K562 (cell line): ENCODE measurements around the gene ALDH7A1. TPM values are rescaled to one million over a fixed set of nuclear protein-coding genes. Genes with fewer than 3 reads are reported as not detected.

Source experiments
- ARID4B ChIP-seq: sonication (generic); formaldehyde crosslinking; IDR thresholded peaks from 2 replicates; pipeline ENCODE4 v1.8.0; 2022; ENCODE audit warnings: mild to moderate bottlenecking, missing genetic modification reagents
- BACH1 ChIP-seq: fragments of 200-800 bp; sonication (Bioruptor generic); IDR thresholded peaks from 2 replicates; pipeline ENCODE4 v1.6.1; 2016; ENCODE audit warnings: missing genetic modification characterization, missing compliant biosample characterization
- BRF1 ChIP-seq: IDR thresholded peaks from 3 replicates; pipeline ENCODE4 v1.6.1; 2011; ENCODE audit warnings: borderline replicate concordance, mild to moderate bottlenecking; ENCODE audit not compliant: insufficient read length; ENCODE audit errors: extremely low read depth
- CUX1 ChIP-seq: fragments of 200-800 bp; sonication (Bioruptor generic); IDR thresholded peaks from 2 replicates; pipeline ENCODE4 v1.6.1; 2016; ENCODE audit warnings: missing genetic modification characterization, missing compliant biosample characterization
- KHSRP ChIP-seq: fragments of 450-650 bp; IDR thresholded peaks from 2 replicates; pipeline ENCODE4 v1.6.1; 2017
- PHTF2 ChIP-seq: fragments of 250-450 bp; sonication (Bioruptor Pico); IDR thresholded peaks from 2 replicates; pipeline ENCODE4 v1.5.0; 2021; ENCODE audit warnings: mild to moderate bottlenecking
- RERE ChIP-seq: sonication (generic); formaldehyde crosslinking; IDR thresholded peaks from 2 replicates; pipeline ENCODE4 v1.8.0; 2023; ENCODE audit warnings: missing genetic modification reagents, mild to moderate bottlenecking, borderline replicate concordance
- RHOXF2B ChIP-seq: fragments of 250-450 bp; sonication (Bioruptor Pico); conservative IDR thresholded peaks from 2 replicates; pipeline ENCODE4 v1.5.1; 2021
- SETDB1 ChIP-seq: IDR thresholded peaks from one replicate; pipeline ENCODE4 v1.6.1; 2012; ENCODE audit warnings: low read length, control low read depth, inconsistent platforms
- SIN3A ChIP-seq, 2 experiments: fragments of 150-350 bp in 1 of 2; IDR thresholded peaks; 2 replicates each; pipeline ENCODE4 v1.6.1; 2011 to 2016; ENCODE audit warnings: borderline replicate concordance in 2 of 2, low read depth in 2 of 2, low read length in 2 of 2, mild to moderate bottlenecking in 2 of 2, moderate library complexity in 2 of 2; ENCODE audit not compliant: control insufficient read depth in 1 of 2
- SMAD1 ChIP-seq: fragments of 150-350 bp; IDR thresholded peaks from 2 replicates; pipeline ENCODE4 v1.6.1; 2014; ENCODE audit warnings: low read length, low read depth; ENCODE audit not compliant: partially characterized antibody
- SP1 ChIP-seq: sonication (generic); formaldehyde crosslinking; IDR thresholded peaks from 2 replicates; pipeline ENCODE4 v1.8.1; 2022; ENCODE audit warnings: mild to moderate bottlenecking, missing genetic modification reagents
- ZEB2 ChIP-seq: fragments of 450-650 bp; IDR thresholded peaks from 2 replicates; pipeline ENCODE4 v1.6.1; 2016
- polyA plus RNA-seq, 8 experiments: library from polyadenylated mRNA; depleted of rRNA in 4 of 8; stranded (reverse) in 5 of 8; unstranded in 3 of 8; fragments of >200 nt; fragmentation: Nextera tagmentation in 2 of 8; fragmentation: Illumina TruSeq in 1 of 8; extraction: Ambion mirVana in 2 of 8; extraction: Trizol in 1 of 8; gene quantifications; 2 replicates each; pipeline versions ENCODE4 v1.2.1 to v1.2.3, GENCODE V29; 2011 to 2014; ENCODE audit warnings: inconsistent platforms in 1 of 8, missing spikeins in 1 of 8
- total RNA-seq, 7 experiments: library from RNA; depleted of rRNA in 6 of 7; stranded (reverse); fragments of >200 nt in 6 of 7; fragmentation: Illumina TruSeq in 2 of 7; extraction: Trizol in 2 of 7; gene quantifications; 2 replicates each; pipeline versions ENCODE4 v1.2.1 to v1.2.3, GENCODE V29; 2011 to 2021; ENCODE audit warnings: low replicate concordance in 1 of 7

ALDH7A1 gene
- total and polyA plus RNA-seq, 9 of the 15 experiments (the other 6 are each of a cell fraction or from before 2014, with no cell fraction given), result 0.04 to 0.49 TPM; not detected in 7

GRCh38 chr5:126514131-126514557 lies 80.9 kb downstream of the ALDH7A1 start (continued):
- TF ChIP-seq ARID4B (CRISPR knock-in tag) (no peak), PHTF2 (CRISPR knock-in tag) (no peak), KHSRP (no peak), SMAD1 (no peak), CUX1 (CRISPR knock-in tag) (no peak), RHOXF2B (CRISPR knock-in tag) (no peak), ZEB2 (no peak), SIN3A (IDR thresholded peaks at IDR 0.05; ENCODE audit: borderline replicate concordance in 2 of 2, control insufficient read depth in 1 of 2, low read depth in 2 of 2, low read length in 2 of 2) (no peak), BACH1 (tag) (no peak), SETDB1 (no peak), BRF1 (no peak), RERE (CRISPR knock-in tag) (no peak), SP1 (CRISPR knock-in tag) (peak; percentile 58)
